SW480 (cell line): Measurements from ENCODE around the gene LENG1.

Source experiments
- DNase-seq: peaks from one replicate; pipeline ENCODE4 v3.0.0-alpha.2; 2016; ENCODE audit warnings: low spot score

LENG1 gene

GRCh38 chr19:54164369-54165068 is 5.0 kb upstream of the LENG1 start:
- DNase-seq: peak; percentile 69

DNA sequence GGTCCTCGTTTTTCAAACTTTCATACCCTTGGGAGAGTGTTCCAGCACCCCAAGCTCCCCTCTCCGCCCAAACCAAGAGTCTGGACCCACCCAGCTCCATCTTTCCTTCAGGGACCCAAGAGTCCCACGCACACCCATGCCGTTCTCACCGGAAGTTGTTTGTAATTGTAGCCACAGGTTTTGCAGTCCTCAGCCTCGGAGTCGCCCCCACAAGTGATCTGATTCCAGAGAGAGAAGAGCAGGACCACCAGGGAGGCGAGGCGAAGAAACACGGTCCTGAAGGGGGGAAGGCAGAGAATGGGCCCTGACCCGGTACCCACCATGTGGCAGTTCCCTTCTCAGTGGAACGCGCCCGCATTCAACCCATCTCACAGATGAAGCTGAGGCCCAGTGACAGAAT is 3.4 kb upstream of the LENG1 start:
- no peak for DNase-seq

- DNase-seq: peak; percentile 91
Observed at GRCh38 chr19:54162241-54162805, 2.8 kb upstream of the LENG1 start.

DNA sequence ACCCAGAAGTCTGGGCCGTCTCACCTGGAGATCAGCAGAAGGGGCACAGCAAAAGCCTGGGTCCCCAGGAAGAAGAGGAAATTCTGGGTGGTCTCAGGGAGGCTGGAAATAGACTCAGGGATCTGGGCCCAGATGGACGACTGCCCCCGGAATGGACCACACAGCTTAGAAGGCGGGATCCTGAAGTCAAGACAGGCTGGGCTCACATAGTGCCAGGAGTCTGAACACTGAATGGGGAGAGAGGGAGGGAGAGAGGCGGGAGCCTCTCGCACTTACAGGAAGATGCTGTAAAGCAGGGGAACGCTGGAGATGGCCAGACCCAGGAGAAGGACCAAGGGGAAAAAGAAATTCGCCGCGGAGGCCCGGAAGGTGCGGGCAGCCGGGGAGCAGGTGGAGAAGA is 1.3 kb upstream of the LENG1 start:
- no peak for DNase-seq

- DNase-seq: no peak
Observed at GRCh38 chr19:54160182-54160811, 776 bp upstream of the LENG1 start.

DNA sequence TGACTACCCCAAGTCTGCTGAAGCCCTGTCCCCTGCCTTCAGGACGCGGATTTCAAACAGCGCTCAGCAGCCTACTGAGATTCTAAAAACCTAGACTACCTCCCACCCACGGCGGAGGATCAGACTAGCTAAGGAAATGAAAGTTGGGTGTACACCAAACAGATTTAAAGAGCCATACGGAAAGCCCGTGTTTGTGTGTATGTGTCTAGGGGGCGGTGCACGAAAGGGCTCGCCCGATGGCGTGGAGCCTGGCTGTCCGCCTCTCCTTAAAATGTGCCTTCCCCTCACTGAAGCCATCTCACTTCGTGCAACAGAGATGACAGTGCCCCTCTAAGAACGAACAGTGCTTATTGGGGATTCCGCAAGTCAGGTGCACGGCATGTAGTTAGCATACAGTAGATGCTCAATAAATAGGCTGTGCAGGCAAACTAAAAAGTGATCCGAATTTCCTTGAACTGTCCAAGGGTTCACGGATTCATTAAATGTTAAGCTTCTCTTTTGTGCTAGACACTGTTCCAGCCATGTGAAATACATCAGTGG is 639 bp downstream of the LENG1 start:
- DNase-seq: no peak

- no peak for DNase-seq
Observed at GRCh38 chr19:54156953-54157352, 2.6 kb downstream of the LENG1 start.

DNA sequence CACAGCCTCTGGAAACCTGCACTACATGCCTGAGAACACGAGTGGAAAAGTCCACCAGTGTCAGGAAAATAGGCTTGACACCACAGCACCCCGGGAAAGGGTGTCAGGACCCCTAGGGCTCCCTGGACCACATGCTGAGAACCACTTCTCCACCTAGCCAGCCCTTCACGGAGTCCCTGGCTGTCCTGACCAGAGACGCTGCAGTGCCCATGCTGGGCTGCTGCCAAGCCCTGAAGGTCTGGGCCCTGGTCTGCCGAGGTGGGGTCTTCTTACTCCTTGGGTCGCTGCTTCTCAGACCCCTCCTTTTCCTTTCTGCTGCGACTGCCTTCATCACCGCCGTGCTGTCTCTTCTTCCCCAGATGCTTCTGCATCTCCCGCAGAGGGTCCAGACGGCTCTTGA is 3.0 kb downstream of the LENG1 start:
- DNase-seq: no peak

DNA sequence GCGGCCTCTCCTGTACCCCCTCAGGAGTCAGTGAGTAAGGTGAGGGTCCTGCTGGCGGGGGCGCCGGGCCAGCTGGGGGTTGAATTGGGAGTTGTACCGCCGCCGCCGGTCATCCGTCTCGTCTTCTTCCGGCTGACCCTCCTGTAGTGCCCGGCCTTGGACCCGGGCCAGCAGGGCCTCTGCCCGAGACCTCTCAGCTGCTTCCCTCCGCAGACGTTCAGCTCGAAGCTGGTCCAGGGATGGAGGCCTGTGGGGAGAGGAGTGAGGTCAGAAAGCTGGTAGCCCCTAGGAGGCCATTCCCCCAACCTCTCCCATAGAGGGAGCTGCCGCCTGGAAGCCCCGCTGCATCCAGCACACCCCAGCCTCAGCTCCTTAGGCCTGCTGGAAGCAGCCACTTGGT is 3.8 kb downstream of the LENG1 start:
- DNase-seq: no peak

DNA sequence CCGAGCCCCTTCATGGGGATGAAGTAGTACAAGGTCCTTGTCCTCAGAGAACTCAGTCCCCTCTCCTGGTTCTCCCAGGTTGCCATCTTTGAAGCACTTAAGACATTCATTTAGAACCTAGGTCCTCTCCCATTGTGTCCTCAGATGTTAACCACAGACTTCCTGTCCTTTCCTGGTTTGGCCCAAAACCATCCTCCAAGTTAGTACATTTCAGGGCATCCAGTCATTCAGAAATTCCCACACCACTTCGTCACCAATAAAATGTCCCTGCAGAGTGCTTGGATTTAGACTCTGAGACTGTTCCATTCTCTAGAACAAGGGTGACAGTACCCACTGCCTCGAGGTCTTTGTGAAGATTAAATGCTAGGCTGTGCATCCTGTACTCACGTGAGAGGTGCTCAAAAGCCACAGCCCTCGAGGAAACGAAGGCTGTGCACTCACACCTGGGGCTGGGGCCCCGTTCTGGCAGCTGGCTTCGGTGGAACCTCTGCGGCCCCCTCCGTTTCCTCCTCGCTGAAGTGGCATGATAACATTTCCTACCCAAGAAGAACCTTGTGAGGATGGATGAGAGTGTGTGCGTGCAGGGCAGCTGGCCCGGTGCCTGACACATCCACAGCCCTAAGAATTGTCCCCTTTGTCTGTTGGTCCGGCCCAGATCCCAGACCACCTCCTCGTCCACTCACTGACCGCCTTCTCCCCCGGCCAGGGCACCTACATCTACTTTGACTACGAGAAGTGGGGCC is 4.7 kb downstream of the LENG1 start:
- no peak for DNase-seq

GRCh38 chr19:54153731-54154326 is 5.7 kb downstream of the LENG1 start:
- no peak for DNase-seq

DNA sequence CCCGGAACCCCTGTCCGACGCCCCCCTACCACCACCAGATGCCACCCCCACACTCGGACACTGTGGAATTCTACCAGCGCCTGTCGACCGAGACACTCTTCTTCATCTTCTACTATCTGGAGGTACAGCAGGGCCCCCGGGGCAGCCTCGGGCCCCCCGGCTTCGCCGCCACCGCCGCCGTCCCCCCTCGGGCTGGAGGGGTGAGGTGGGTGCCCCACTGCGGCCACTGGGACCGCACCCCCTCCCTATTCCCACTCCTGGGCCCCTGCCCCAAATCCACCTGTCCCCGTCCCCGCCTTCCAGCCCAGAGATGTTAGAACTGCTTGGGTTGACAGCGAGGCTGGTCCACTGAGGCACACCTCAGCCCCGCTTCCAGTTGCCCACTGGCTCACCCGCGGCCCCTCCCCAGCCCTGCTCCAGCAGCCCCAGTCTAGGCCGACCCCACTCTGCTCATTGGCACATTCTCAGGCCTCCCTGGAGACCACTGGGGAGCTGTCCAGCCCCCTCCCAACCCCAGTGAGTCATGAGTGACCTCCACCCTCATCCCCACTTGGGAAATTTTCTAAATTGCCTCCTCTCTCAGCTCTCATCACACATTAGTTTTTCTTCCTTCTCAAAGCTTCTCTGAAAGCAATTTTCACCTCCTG is 6.5 kb downstream of the LENG1 start:
- DNase-seq: no peak

GRCh38 chr19:54152267-54152666 is 7.3 kb downstream of the LENG1 start:
- no peak for DNase-seq

- DNase-seq: no peak
Observed at GRCh38 chr19:54151362-54152035, 8.0 kb downstream of the LENG1 start.

DNA sequence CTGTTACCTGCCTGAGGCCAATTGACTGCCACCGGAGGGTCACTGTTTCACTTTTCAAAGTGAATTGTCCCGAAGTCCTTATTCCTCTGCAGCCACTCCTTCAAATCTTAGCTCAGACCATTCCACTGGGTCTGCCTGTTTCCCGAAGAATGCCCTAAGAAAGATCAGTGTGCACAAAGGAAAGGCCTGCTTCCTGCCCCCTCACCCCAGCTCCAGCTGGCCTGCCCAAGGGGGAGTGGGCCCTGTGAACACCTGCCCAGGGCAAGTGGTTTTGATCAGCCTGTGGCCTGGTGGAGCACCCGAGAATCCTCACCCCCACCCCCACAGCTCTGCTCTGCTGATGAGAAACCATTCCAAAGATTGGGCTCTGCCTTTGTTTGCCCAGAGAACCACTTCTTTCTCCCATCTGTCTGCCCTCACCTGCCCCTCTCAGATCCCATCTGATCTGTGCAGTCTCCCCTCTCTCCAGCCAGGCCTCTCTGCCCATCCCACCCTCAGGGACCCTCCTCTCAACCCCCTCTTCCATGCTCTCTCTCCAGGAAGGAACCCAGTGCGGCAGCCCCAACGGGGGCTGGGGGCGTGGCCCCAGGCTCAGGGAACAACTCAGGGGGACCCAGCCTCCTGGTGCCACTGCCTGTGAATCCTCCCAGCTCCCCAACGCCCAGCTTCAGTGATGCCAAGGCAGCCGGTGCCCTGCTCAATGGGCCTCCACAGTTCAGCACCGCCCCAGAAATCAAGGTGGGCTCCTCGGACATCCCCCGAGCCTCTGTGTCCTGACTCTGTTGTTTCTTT is 10.3 kb downstream of the LENG1 start:
- no peak for DNase-seq

DNA sequence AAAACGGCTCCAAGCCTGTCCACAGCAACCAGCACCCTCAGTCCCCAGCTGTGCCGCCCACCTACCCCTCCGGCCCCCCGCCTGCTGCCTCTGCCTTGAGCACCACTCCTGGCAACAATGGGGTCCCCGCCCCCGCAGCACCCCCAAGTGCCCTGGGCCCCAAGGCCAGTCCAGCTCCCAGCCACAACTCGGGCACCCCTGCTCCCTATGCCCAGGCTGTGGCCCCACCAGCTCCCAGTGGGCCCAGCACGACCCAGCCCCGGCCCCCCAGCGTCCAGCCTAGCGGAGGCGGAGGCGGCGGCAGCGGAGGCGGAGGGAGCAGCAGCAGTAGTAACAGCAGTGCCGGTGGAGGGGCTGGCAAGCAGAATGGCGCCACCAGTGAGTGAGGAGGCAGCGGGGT is 11.4 kb downstream of the LENG1 start:
- DNase-seq: no peak

DNA sequence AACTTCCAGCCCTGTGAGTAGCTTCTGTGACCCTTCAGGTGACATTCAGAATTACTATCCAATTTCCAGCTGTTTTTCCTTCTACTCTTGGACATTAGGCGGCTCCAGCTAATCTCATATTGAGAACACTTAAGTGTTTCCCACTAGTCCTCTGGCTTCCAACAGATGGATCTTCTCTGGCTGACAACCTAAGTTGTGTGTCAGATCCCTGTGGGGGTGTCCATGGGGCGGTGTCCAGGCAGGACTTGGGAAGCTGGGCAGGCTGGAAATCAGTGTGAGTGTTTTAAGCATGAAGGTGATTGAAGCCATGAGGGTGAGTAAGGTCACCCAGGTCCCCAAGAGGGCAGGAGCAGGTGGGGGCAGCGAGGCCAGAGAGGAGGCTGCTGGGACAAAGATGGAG is 11.8 kb downstream of the LENG1 start:
- no peak for DNase-seq

- DNase-seq: no peak
Observed at GRCh38 chr19:54145541-54146158, 13.9 kb downstream of the LENG1 start.

- no peak for DNase-seq
Observed at GRCh38 chr19:54142166-54142780, 17.2 kb downstream of the LENG1 start.
